Mesenchymal stem cell (in vitro differentiated cells and primary cell): ENCODE data around the gene PITPNC1.

Experiments used
- DNase-seq: peaks from one replicate; pipeline ENCODE4 v3.0.0-alpha.2; 2013
- H2AFZ ChIP-seq: one replicate; pipeline ENCODE4 v1.6.1; 2013; ENCODE audit warnings: low read depth, mild to moderate bottlenecking, control low read depth, inconsistent platforms, low read length, moderate library complexity
- H2AK5ac ChIP-seq: 2 replicates; pipeline ENCODE4 v1.6.1; 2013; ENCODE audit warnings: low read length, moderate library complexity, mild to moderate bottlenecking, inconsistent platforms; ENCODE audit not compliant: severe bottlenecking
- H2BK120ac ChIP-seq: one replicate; pipeline ENCODE4 v1.6.1; 2013; ENCODE audit warnings: low read depth, mild to moderate bottlenecking, inconsistent platforms, low read length, moderate library complexity
- H2BK12ac ChIP-seq, 2 experiments: one replicate each; pipeline ENCODE4 v1.6.1; 2013; ENCODE audit warnings: inconsistent platforms in 2 of 2, low read length in 2 of 2, mild to moderate bottlenecking in 2 of 2, moderate library complexity in 2 of 2, control low read depth in 1 of 2
- H2BK15ac ChIP-seq: one replicate; pipeline ENCODE4 v1.6.1; 2013; ENCODE audit warnings: mild to moderate bottlenecking, low read depth, inconsistent platforms; ENCODE audit not compliant: poor library complexity, severe bottlenecking
- H2BK5ac ChIP-seq: 2 replicates; pipeline ENCODE4 v1.6.1; 2013; ENCODE audit warnings: low read depth, mild to moderate bottlenecking, low read length, control low read depth, inconsistent platforms; ENCODE audit not compliant: poor library complexity, severe bottlenecking
- H3K14ac ChIP-seq, 2 experiments: one replicate each; pipeline ENCODE4 v1.6.1; 2013; ENCODE audit warnings: inconsistent platforms in 2 of 2, low read length in 2 of 2, control low read depth in 1 of 2, mild to moderate bottlenecking in 1 of 2, moderate library complexity in 1 of 2
- H3K18ac ChIP-seq, 2 experiments: one replicate each; pipeline ENCODE4 v1.6.1; 2013; ENCODE audit warnings: inconsistent platforms in 2 of 2, low read length in 2 of 2, control low read depth in 1 of 2, low read depth in 1 of 2, mild to moderate bottlenecking in 1 of 2
- H3K23ac ChIP-seq, 2 experiments: one replicate each; pipeline ENCODE4 v1.6.1; 2013; ENCODE audit warnings: inconsistent platforms in 2 of 2, low read length in 2 of 2, mild to moderate bottlenecking in 2 of 2, moderate library complexity in 2 of 2, control low read depth in 1 of 2
- H3K27ac ChIP-seq: 2 replicates; pipeline ENCODE4 v1.5.1; 2013; ENCODE audit warnings: mild to moderate bottlenecking, moderate library complexity, low read length, control low read depth, inconsistent platforms; ENCODE audit not compliant: poor library complexity, severe bottlenecking
- H3K27me3 ChIP-seq, 2 experiments: 2 replicates each; pipeline versions ENCODE4 v1.6.1 to v1.7.0; 2013; ENCODE audit warnings: low read length in 2 of 2, mild to moderate bottlenecking in 2 of 2, moderate library complexity in 2 of 2, control low read depth in 1 of 2, inconsistent platforms in 1 of 2; ENCODE audit not compliant: control insufficient read depth in 1 of 2, insufficient read depth in 1 of 2
- H3K36me3 ChIP-seq, 2 experiments: 2 replicates each; pipeline versions ENCODE4 v1.6.1 to v1.7.0; 2013; ENCODE audit warnings: low read length in 2 of 2, control low read depth in 1 of 2, inconsistent platforms in 1 of 2, low read depth in 1 of 2, mild to moderate bottlenecking in 1 of 2; ENCODE audit not compliant: insufficient read depth in 2 of 2, control insufficient read depth in 1 of 2
- H3K4ac ChIP-seq, 2 experiments: one replicate each; pipeline ENCODE4 v1.6.1; 2013; ENCODE audit warnings: inconsistent platforms in 2 of 2, low read length in 2 of 2, mild to moderate bottlenecking in 2 of 2, moderate library complexity in 2 of 2, control low read depth in 1 of 2, low read depth in 1 of 2
- H3K4me1 ChIP-seq: 2 replicates; pipeline ENCODE4 v1.6.1; 2013; ENCODE audit warnings: low read depth, low read length, control low read depth; ENCODE audit not compliant: control insufficient read depth, insufficient read depth
- H3K4me2 ChIP-seq: 2 replicates; pipeline ENCODE4 v1.6.1; 2013; ENCODE audit warnings: low read length, mild to moderate bottlenecking, inconsistent platforms; ENCODE audit not compliant: poor library complexity, severe bottlenecking
- H3K4me3 ChIP-seq, 2 experiments: 2 replicates each; pipeline versions ENCODE4 v1.5.1 to v1.7.0; 2013; ENCODE audit warnings: low read length in 2 of 2, mild to moderate bottlenecking in 2 of 2, control low read depth in 1 of 2, low read depth in 1 of 2; ENCODE audit not compliant: insufficient read depth in 1 of 2
- H3K79me1 ChIP-seq: replicated peaks from 2 replicates; pipeline ENCODE4 v1.6.1; 2013; ENCODE audit warnings: mild to moderate bottlenecking, control low read depth, low read length, inconsistent platforms; ENCODE audit not compliant: poor library complexity, severe bottlenecking
- H3K9ac ChIP-seq: 2 replicates; pipeline ENCODE4 v1.7.0; 2013; ENCODE audit warnings: mild to moderate bottlenecking, low read length, moderate library complexity
- H3K9me3 ChIP-seq: 2 replicates; pipeline ENCODE4 v1.7.0; 2013; ENCODE audit warnings: mild to moderate bottlenecking, low read length; ENCODE audit not compliant: control insufficient read depth
- H4K8ac ChIP-seq: one replicate; pipeline ENCODE4 v1.6.1; 2013; ENCODE audit warnings: inconsistent platforms, mild to moderate bottlenecking, low read length, moderate library complexity
- H4K91ac ChIP-seq: one replicate; pipeline ENCODE4 v1.6.1; 2013; ENCODE audit warnings: mild to moderate bottlenecking, low read length, inconsistent platforms
- WGBS: methylation state at CpG from one replicate; pipeline ENCODE4 v1.1.7; 2013; ENCODE audit warnings: mixed read lengths; 5-methylcytosine and 5-hydroxymethylcytosine counted together

The PITPNC1 gene

DNA sequence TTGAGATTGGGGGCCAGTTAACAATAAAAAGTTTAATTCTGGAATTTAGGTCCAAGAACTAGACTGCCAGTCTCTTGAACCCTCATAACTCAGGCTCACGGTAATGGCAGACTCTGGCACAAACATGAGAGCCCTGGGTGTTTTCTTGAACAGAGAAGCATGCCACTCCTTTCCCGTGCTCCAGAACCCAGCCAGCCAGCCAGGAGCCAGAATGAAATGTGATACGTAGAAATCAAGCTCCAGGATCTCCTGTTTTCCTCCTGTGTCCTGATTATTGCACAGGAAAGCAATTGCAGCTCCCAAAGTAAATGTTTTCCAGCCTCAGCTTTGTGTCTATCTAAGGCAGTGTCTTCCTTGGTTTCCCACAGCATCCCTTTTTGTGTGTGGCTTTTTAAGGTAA is 294.4 kb downstream of the PITPNC1 start:
- Histone ChIP-seq H2BK5ac (no peak overlapping the region), H3K27ac (no peak overlapping the region), H2AFZ (no peak overlapping the region), H3K4me2 (no peak overlapping the region), H3K27me3 (no peaks in the 10 kb centered on the region), H3K4ac (no peak overlapping the region), H3K18ac (no peak overlapping the region), H2BK15ac (no peak overlapping the region), H2BK120ac (no peak overlapping the region), H2BK12ac (no peak overlapping the region), H4K8ac (no peak overlapping the region), H3K36me3 (no peaks in the 10 kb centered on the region), H3K79me1 (peaks cover 1% of the 10 kb centered on the region), H3K4me1 (no peaks in the 10 kb centered on the region), H2AK5ac (no peak overlapping the region), H3K9me3 (no peaks in the 10 kb centered on the region), H3K14ac (no peak overlapping the region), H3K23ac (no peak overlapping the region), H4K91ac (no peak overlapping the region), H3K9ac (no peak overlapping the region), H3K4me3 (no peak overlapping the region)
- WGBS: 88% methylated on average over 3 of the region's 3 CpGs
- DNase-seq: no peak

DNA sequence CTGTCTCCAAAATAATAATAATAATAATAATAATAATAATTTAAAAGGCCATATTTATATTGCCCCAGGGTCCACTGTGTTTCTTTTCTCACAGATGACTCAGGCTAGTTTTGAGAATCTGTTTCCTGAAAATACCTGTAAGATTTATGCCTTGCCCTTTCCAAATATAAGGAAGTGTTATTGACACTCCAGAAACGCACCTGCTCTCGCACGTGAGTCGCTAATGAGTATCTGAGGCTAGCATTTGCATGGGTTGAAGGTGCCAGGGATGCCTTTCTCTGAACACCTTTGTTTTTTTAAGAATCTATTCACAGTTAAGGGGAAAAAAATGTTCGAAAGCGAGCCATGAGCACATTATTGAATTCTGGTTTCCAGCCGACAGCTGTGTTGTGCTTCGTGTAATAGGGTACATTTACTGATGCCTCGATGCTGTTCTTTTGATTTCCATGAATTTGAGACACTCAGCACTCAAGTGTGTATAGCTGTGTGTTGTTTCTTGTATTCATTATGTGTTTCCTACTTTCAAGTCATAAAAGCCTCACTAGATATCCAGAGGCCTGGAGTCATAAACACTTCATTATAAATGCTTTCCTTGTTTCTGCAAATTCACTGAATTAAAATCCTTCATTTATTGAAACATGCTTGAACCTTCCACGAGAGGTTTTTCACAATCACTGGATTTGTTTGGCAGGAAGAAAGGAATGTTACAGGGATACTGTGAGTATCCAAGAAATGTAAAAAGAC is 295.7 kb downstream of the PITPNC1 start:
- H3K36me3 ChIP-seq: no peaks in the 10 kb centered on the region
- H2AK5ac ChIP-seq: no peak overlapping the region
- H3K27me3 ChIP-seq: no peaks in the 10 kb centered on the region
- no peak overlapping the region for H2BK15ac ChIP-seq
- no peaks in the 10 kb centered on the region for H3K4me1 ChIP-seq
- no peak overlapping the region for H4K8ac ChIP-seq
- no peak overlapping the region for H3K27ac ChIP-seq
- H3K23ac ChIP-seq: no peak overlapping the region
- WGBS: 97% methylated on average over 9 of the region's 10 CpGs
- H3K9me3 ChIP-seq: no peaks in the 10 kb centered on the region
- H3K4me2 ChIP-seq: no peak overlapping the region
- H3K18ac ChIP-seq: no peak overlapping the region
- no peak overlapping the region for H3K4ac ChIP-seq
- no peak overlapping the region for H2AFZ ChIP-seq
- no peak for DNase-seq
- H3K79me1 ChIP-seq: peaks cover 1% of the 10 kb centered on the region
- no peak overlapping the region for H4K91ac ChIP-seq
- no peak overlapping the region for H3K4me3 ChIP-seq
- H2BK5ac ChIP-seq: no peak overlapping the region
- H2BK120ac ChIP-seq: no peak overlapping the region
- H2BK12ac ChIP-seq: no peak overlapping the region
- H3K14ac ChIP-seq: no peak overlapping the region
- no peak overlapping the region for H3K9ac ChIP-seq

- H3K4me1 ChIP-seq: no peaks in the 10 kb centered on the region
- no peak overlapping the region for H2AK5ac ChIP-seq
- DNase-seq: no peak
- no peak overlapping the region for H3K14ac ChIP-seq
- H2BK12ac ChIP-seq: no peak overlapping the region
- no peak overlapping the region for H4K91ac ChIP-seq
- no peaks in the 10 kb centered on the region for H3K9me3 ChIP-seq
- H3K4me2 ChIP-seq: no peak overlapping the region
- 93% methylated on average over 3 of the region's 4 CpGs for WGBS
- H3K4me3 ChIP-seq: no peak overlapping the region
- H2BK15ac ChIP-seq: no peak overlapping the region
- no peaks in the 10 kb centered on the region for H3K27me3 ChIP-seq
- peaks cover 1% of the 10 kb centered on the region for H3K79me1 ChIP-seq
- no peak overlapping the region for H3K18ac ChIP-seq
- peaks cover 0 to 4% of the 10 kb centered on the region in 2 experiments for H3K36me3 ChIP-seq
- H2AFZ ChIP-seq: no peak overlapping the region
- H3K27ac ChIP-seq: no peak overlapping the region
- H2BK120ac ChIP-seq: no peak overlapping the region
- H2BK5ac ChIP-seq: no peak overlapping the region
- H3K9ac ChIP-seq: no peak overlapping the region
- no peak overlapping the region for H3K4ac ChIP-seq
- no peak overlapping the region for H3K23ac ChIP-seq
- H4K8ac ChIP-seq: no peak overlapping the region
These were observed 298.4 kb downstream of the PITPNC1 start for GRCh38 chr17:67675481-67675880.

- Histone ChIP-seq H4K91ac (no peak overlapping the region), H3K4ac (no peak overlapping the region), H3K23ac (no peak overlapping the region), H3K79me1 (peaks cover 1% of the 10 kb centered on the region), H3K9ac (no peak overlapping the region), H3K27me3 (no peaks in the 10 kb centered on the region), H2AFZ (no peak overlapping the region), H2BK12ac (no peak overlapping the region), H2AK5ac (no peak overlapping the region), H3K27ac (no peak overlapping the region), H3K4me2 (no peak overlapping the region), H3K4me3 (no peak overlapping the region), H2BK5ac (no peak overlapping the region), H3K36me3 (peaks cover 0 to 4% of the 10 kb centered on the region in 2 experiments), H2BK120ac (no peak overlapping the region), H3K9me3 (no peaks in the 10 kb centered on the region), H4K8ac (no peak overlapping the region), H3K4me1 (no peaks in the 10 kb centered on the region), H3K18ac (no peak overlapping the region), H2BK15ac (no peak overlapping the region), H3K14ac (no peak overlapping the region)
- 87% methylated on average over 4 of the region's 4 CpGs for WGBS
- no peak for DNase-seq
These were observed 299.2 kb downstream of the PITPNC1 start for GRCh38 chr17:67676305-67676704.
